Thyroid gland (tissue), 4 donors: ENCODE data around the gene HES7.

Experiments
- CTCF ChIP-seq, 6 experiments: fragments of 200-600 bp in 3 of 6; fragments of 450-650 bp in 3 of 6; sonication (generic) in 3 of 6; IDR thresholded peaks; one replicate each; pipeline ENCODE4 v1.5.1; 2016 to 2019; ENCODE audit warnings: antibody characterized with exemption in 6 of 6, mild to moderate bottlenecking in 2 of 6, inconsistent platforms in 1 of 6, moderate library complexity in 1 of 6
- POLR2A ChIP-seq, 2 donors: fragments of 450-650 bp; IDR thresholded peaks; one replicate each; pipeline ENCODE4 v1.6.1; 2017; ENCODE audit warnings: antibody characterized with exemption in 2 of 2, mild to moderate bottlenecking in 2 of 2, moderate library complexity in 1 of 2

- TF ChIP-seq POLR2A (IDR thresholded peaks at IDR 0.05) (no peak), CTCF (IDR thresholded peaks at IDR 0.05) (no peak)
Measured at GRCh38 chr17:8071496-8071895, 52.4 kb downstream of the HES7 start.
